GM12891 (cell line): ENCODE results near the gene OR52J3.

ENCODE experiments used
- POLR2A ChIP-seq: IDR thresholded peaks from 2 replicates; pipeline ENCODE4 v1.6.1; 2011; ENCODE audit warnings: low read depth, low read length, control low read depth
- SPI1 ChIP-seq: IDR thresholded peaks from 2 replicates; pipeline ENCODE4 v1.6.1; 2011; ENCODE audit warnings: low read depth, low read length, control low read depth
- TAF1 ChIP-seq: IDR thresholded peaks from 2 replicates; pipeline ENCODE4 v1.6.1; 2011; ENCODE audit warnings: low read depth, low read length, control low read depth

GRCh38 chr11:5013012-5013411 lies 33.3 kb upstream of the OR52J3 start:
- TF ChIP-seq SPI1 (no peak), POLR2A (no peak), TAF1 (no peak)
